ENCODE data around the gene NIPA2.

Gene NIPA2

GRCh38 chr15:22907161-22907950 lies 68.9 kb downstream of the NIPA2 start:
- Histone ChIP-seq H3K36me3 (ENCODE audit: control insufficient read depth in 2 of 2, insufficient read depth in 1 of 2, low read length in 2 of 2) (peaks cover 0 to 68% of the 10 kb centered on the region in 2 experiments; a peak in 2 of 3 replicates), H3K27ac (ENCODE audit: extremely low read depth, low read depth, low read length) (no peak overlapping the region), H3K4me1 (ENCODE audit: control insufficient read depth, insufficient read depth, low read length) (no peaks in the 10 kb centered on the region), H3K4me3 (ENCODE audit: low read depth, low read length) (no peak overlapping the region), H3K9me3 (ENCODE audit: control insufficient read depth, insufficient read depth, low read depth, low read length) (no peaks in the 10 kb centered on the region)
- POLR2A ChIA-PET, result no interaction called here
- CTCF ChIA-PET, result no interaction called here
- TF ChIP-seq ZFP3 (tag by site-specific recombination; IDR thresholded peaks at IDR 0.05; ENCODE audit: low read depth) (no peak), KLF9 (tag by site-specific recombination; IDR thresholded peaks at IDR 0.05; ENCODE audit: low read depth) (no peak), ZNF548 (tag by site-specific recombination; IDR thresholded peaks at IDR 0.05) (no peak), REPIN1 (tag by site-specific recombination; IDR thresholded peaks at IDR 0.05; ENCODE audit: low read depth) (no peak), ZNF776 (tag by site-specific recombination; IDR thresholded peaks at IDR 0.05; ENCODE audit: borderline replicate concordance) (no peak), ZNF280D (tag by site-specific recombination; IDR thresholded peaks at IDR 0.05) (no peak), KLF1 (tag by site-specific recombination; IDR thresholded peaks at IDR 0.05) (no peak), ZNF600 (tag by site-specific recombination; IDR thresholded peaks at IDR 0.05) (no peak)

- Histone ChIP-seq H3K4me3 (ENCODE audit: low read depth, low read length) (no peak overlapping the region), H3K9me3 (ENCODE audit: control insufficient read depth, insufficient read depth, low read depth, low read length) (no peaks in the 10 kb centered on the region), H3K4me1 (ENCODE audit: control insufficient read depth, insufficient read depth, low read length) (no peaks in the 10 kb centered on the region), H3K36me3 (ENCODE audit: control insufficient read depth in 2 of 2, insufficient read depth in 1 of 2, low read length in 2 of 2) (peaks cover 3 to 62% of the 10 kb centered on the region in 2 experiments; a peak in 2 of 3 replicates), H3K27ac (ENCODE audit: extremely low read depth, low read depth, low read length) (no peak overlapping the region)
- no peak for TF ChIP-seq IKZF3 (tag by site-specific recombination; IDR thresholded peaks at IDR 0.05)
- CTCF ChIA-PET, result interaction anchor here (0.7 kb wide), 1 partner anchor 24 kb away, joined by 3 read pairs; no protein-coding TSS in a partner anchor
- POLR2A ChIA-PET, result no interaction called here
Observed at GRCh38 chr15:22908830-22909229, 70.4 kb downstream of the NIPA2 start.

DNA sequence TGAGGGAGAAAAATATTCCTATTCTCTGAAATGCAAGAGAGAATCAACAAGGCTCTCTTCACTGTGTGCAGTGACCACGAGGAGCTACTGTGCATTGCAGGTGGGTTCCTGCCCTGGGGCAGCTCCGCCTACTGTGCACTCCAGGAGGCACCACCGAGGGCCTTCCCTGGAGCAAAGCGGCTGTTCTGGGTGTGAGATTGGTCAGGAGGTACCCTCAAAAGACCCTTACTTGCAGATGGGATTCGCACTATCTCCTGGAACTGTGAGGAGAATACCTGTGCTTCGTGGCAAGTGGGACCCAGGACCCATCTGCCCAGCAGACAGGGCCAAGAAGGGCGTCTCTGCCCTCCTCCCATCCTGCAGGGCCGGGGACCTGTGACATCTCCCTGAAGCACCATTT lies 72.8 kb downstream of the NIPA2 start:
- Histone ChIP-seq H3K27ac (ENCODE audit: extremely low read depth, low read depth, low read length) (no peak overlapping the region), H3K9me3 (ENCODE audit: control insufficient read depth, insufficient read depth, low read depth, low read length) (no peaks in the 10 kb centered on the region), H3K4me1 (ENCODE audit: control insufficient read depth, insufficient read depth, low read length) (no peaks in the 10 kb centered on the region), H3K36me3 (ENCODE audit: control insufficient read depth in 2 of 2, insufficient read depth in 1 of 2, low read length in 2 of 2) (peaks cover 3 to 63% of the 10 kb centered on the region in 2 experiments; a peak in 2 of 3 replicates), H3K4me3 (ENCODE audit: low read depth, low read length) (no peak overlapping the region)
- POLR2A ChIA-PET, result no interaction called here
- CTCF ChIA-PET, result no interaction called here
- TF ChIP-seq, protein P1, sequence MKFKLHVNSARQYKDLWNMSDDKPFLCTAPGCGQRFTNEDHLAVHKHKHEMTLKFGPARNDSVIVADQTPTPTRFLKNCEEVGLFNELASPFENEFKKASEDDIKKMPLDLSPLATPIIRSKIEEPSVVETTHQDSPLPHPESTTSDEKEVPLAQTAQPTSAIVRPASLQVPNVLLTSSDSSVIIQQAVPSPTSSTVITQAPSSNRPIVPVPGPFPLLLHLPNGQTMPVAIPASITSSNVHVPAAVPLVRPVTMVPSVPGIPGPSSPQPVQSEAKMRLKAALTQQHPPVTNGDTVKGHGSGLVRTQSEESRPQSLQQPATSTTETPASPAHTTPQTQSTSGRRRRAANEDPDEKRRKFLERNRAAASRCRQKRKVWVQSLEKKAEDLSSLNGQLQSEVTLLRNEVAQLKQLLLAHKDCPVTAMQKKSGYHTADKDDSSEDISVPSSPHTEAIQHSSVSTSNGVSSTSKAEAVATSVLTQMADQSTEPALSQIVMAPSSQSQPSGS (tag by site-specific recombination; IDR thresholded peaks at IDR 0.05; ENCODE audit: low read depth), result no peak
- TF ChIP-seq PRDM2 (tag by site-specific recombination; IDR thresholded peaks at IDR 0.05; ENCODE audit: borderline replicate concordance), result no peak
- TF ChIP-seq SETDB1 (IDR thresholded peaks at IDR 0.05; ENCODE audit: insufficient read length, low read length), result no peak
- no peak for TF ChIP-seq ZNF571 (tag by site-specific recombination; IDR thresholded peaks at IDR 0.05)
- TF ChIP-seq ZNF747 (tag by site-specific recombination; IDR thresholded peaks at IDR 0.05), result no peak
- no peak for TF ChIP-seq ZNF549 (tag by site-specific recombination; IDR thresholded peaks at IDR 0.05)
- no peak for TF ChIP-seq ZNF121 (tag by site-specific recombination; IDR thresholded peaks at IDR 0.05)
- TF ChIP-seq, protein P2, sequence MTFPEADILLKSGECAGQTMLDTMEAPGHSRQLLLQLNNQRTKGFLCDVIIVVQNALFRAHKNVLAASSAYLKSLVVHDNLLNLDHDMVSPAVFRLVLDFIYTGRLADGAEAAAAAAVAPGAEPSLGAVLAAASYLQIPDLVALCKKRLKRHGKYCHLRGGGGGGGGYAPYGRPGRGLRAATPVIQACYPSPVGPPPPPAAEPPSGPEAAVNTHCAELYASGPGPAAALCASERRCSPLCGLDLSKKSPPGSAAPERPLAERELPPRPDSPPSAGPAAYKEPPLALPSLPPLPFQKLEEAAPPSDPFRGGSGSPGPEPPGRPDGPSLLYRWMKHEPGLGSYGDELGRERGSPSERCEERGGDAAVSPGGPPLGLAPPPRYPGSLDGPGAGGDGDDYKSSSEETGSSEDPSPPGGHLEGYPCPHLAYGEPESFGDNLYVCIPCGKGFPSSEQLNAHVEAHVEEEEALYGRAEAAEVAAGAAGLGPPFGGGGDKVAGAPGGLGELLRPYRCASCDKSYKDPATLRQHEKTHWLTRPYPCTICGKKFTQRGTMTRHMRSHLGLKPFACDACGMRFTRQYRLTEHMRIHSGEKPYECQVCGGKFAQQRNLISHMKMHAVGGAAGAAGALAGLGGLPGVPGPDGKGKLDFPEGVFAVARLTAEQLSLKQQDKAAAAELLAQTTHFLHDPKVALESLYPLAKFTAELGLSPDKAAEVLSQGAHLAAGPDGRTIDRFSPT (tag by site-specific recombination; IDR thresholded peaks at IDR 0.05), result no peak
